T follicular helper cell (primary cell): ENCODE results near the gene PACSIN2.
"Not testable (repeated sequence)": the region's sequence is repeated elsewhere in the genome, so short reads cannot be mapped to it uniquely, and the experiment has no call there.

Experiments
- DNase-seq: peaks from one replicate; pipeline ENCODE4 v3.0.0-alpha.2; 2020; ENCODE audit warnings: low read depth
- total RNA-seq, 2 experiments: gene quantifications; one replicate each; lab custom pipeline; 2026; lab: John Stamatoyannopoulos, UW

PACSIN2 gene
- 24.1 to 56.2 reads per million in 2 experiments for total RNA-seq

GRCh38 chr22:43014869-43015676, at the start of gene PACSIN2:
Gene PACSIN2, minus strand, starts transcription at chr22:43015149. Its CDS starts 103,069 bp downstream, at chr22:42912080.
- DNase-seq, result peak; percentile 98

- DNase-seq, result peak; percentile 3
These were observed 45.2 kb upstream of the PACSIN2 start for GRCh38 chr22:43060183-43060582.

- no peak for DNase-seq
These were observed 42.7 kb upstream of the PACSIN2 start for GRCh38 chr22:43057641-43058040.

GRCh38 chr22:43053176-43053575, 38.2 kb upstream of the PACSIN2 start:
- DNase-seq, result no peak

- no peak for DNase-seq
These were observed 36.0 kb upstream of the PACSIN2 start for GRCh38 chr22:43050995-43051394.

- no peak for DNase-seq
These were observed 32.7 kb upstream of the PACSIN2 start for GRCh38 chr22:43047605-43048004.

- no peak for DNase-seq
These were observed 29.4 kb upstream of the PACSIN2 start for GRCh38 chr22:43044290-43044712.

GRCh38 chr22:43042101-43042780, 27.3 kb upstream of the PACSIN2 start:
- DNase-seq, result no peak

GRCh38 chr22:43039800-43040199, 24.9 kb upstream of the PACSIN2 start:
- no peak for DNase-seq

GRCh38 chr22:43038325-43038724, 23.4 kb upstream of the PACSIN2 start:
- DNase-seq, result no peak

- no peak for DNase-seq
These were observed 21.4 kb upstream of the PACSIN2 start for GRCh38 chr22:43036282-43036829.

- DNase-seq, result no peak
These were observed 20.3 kb upstream of the PACSIN2 start for GRCh38 chr22:43035250-43035649.

GRCh38 chr22:43031617-43032016, 16.7 kb upstream of the PACSIN2 start:
- no peak for DNase-seq

GRCh38 chr22:43018615-43019014, 3.7 kb upstream of the PACSIN2 start:
- no peak for DNase-seq

- DNase-seq, result no peak
These were observed 2.8 kb upstream of the PACSIN2 start for GRCh38 chr22:43017525-43018460.

- not testable (repeated sequence) for DNase-seq
These were observed 1.2 kb upstream of the PACSIN2 start for GRCh38 chr22:43016150-43016549.

GRCh38 chr22:43015677-43016042, 711 bp upstream of the PACSIN2 start:
- DNase-seq, result no peak

GRCh38 chr22:43014316-43014868, 557 bp downstream of the PACSIN2 start:
- peak; percentile 19 for DNase-seq

- DNase-seq, result no peak
These were observed 1.3 kb downstream of the PACSIN2 start for GRCh38 chr22:43013355-43014315.

GRCh38 chr22:43012390-43012789, 2.6 kb downstream of the PACSIN2 start:
- DNase-seq, result no peak
